H1 (cell line): ENCODE data around the gene PDE4D. TPM values are rescaled to one million over a fixed set of nuclear protein-coding genes. Genes with fewer than 3 reads are reported as not detected.

Source experiments
- CTCF ChIA-PET: fragments of 300-600 bp; sonication (Branson Sonifier 250); formaldehyde crosslinking; loops from one replicate; lab custom pipeline; 2021; ENCODE audit not compliant: partially characterized antibody; lab: Charles Lee
- POLR2A ChIA-PET: fragments of 300-600 bp; sonication (Branson Sonifier 250); formaldehyde crosslinking; loops from one replicate; lab custom pipeline; 2021; ENCODE audit warnings: inconsistent platforms; ENCODE audit not compliant: partially characterized antibody; lab: Charles Lee
- DNase-seq, 2 experiments: peaks; one replicate each; pipeline versions ENCODE4 v3.0.0 to v3.0.0-alpha.2; 2010 to 2022; ENCODE audit warnings: low spot score in 2 of 2, low read depth in 1 of 2, mixed read lengths in 1 of 2
- FAIRE-seq: peaks from 2 replicates; lab custom pipeline; 2011; peaks lifted over from hg19 to GRCh38; lab: Jason Lieb, UNC
- H2AFZ ChIP-seq: 2 replicates; pipeline ENCODE4 v1.8.1; 2012; ENCODE audit warnings: low read length, inconsistent platforms
- H2AK5ac ChIP-seq: 2 replicates; pipeline ENCODE4 v1.6.1; 2013; ENCODE audit warnings: low read depth, low read length
- H2BK120ac ChIP-seq: replicated peaks from 2 replicates; pipeline ENCODE3; 2013; ENCODE audit warnings: low read depth, low read length, inconsistent platforms
- H2BK12ac ChIP-seq: 2 replicates; pipeline ENCODE4 v1.6.1; 2013; ENCODE audit warnings: low read depth, low read length
- H2BK15ac ChIP-seq: 2 replicates; pipeline ENCODE4 v1.6.1; 2013; ENCODE audit warnings: low read length
- H2BK20ac ChIP-seq: 2 replicates; pipeline ENCODE4 v1.6.1; 2013; ENCODE audit warnings: low read length
- H2BK5ac ChIP-seq: 2 replicates; pipeline ENCODE4 v1.6.1; 2013; ENCODE audit warnings: low read depth, low read length
- H3K14ac ChIP-seq: 2 replicates; pipeline ENCODE4 v1.6.1; 2013; ENCODE audit warnings: inconsistent platforms; ENCODE audit not compliant: insufficient read length
- H3K18ac ChIP-seq: 2 replicates; pipeline ENCODE4 v1.6.1; 2013; ENCODE audit warnings: low read length; ENCODE audit errors: extremely low read depth
- H3K23ac ChIP-seq: 2 replicates; pipeline ENCODE4 v1.6.1; 2013; ENCODE audit warnings: inconsistent platforms; ENCODE audit not compliant: insufficient read length
- H3K23me2 ChIP-seq: 2 replicates; pipeline ENCODE4 v1.6.1; 2013; ENCODE audit warnings: low read depth, low read length
- H3K27ac ChIP-seq: 2 replicates; pipeline ENCODE4 v1.6.1; 2011; ENCODE audit warnings: low read depth, low read length, inconsistent platforms
- H3K27me3 ChIP-seq, 4 experiments: replicated peaks in 1 of 4; 1 replicate in 1 of 4; 2 replicates in 3 of 4; pipeline versions ENCODE4 v1.6.1 to v1.8.1; 2011 to 2013; ENCODE audit warnings: low read length in 3 of 4, mild to moderate bottlenecking in 3 of 4, inconsistent platforms in 2 of 4, mixed read lengths in 2 of 4, moderate library complexity in 1 of 4; ENCODE audit not compliant: control insufficient read depth in 3 of 4, insufficient read depth in 3 of 4; ENCODE audit errors: extremely low read depth in 1 of 4
- H3K36me3 ChIP-seq, 4 experiments: 2 replicates each; pipeline versions ENCODE4 v1.6.1 to v1.8.1; 2011 to 2013; ENCODE audit warnings: mild to moderate bottlenecking in 4 of 4, low read length in 3 of 4, moderate library complexity in 2 of 4, control low read depth in 1 of 4, inconsistent platforms in 1 of 4; ENCODE audit not compliant: insufficient read depth in 4 of 4, control insufficient read depth in 2 of 4
- H3K4ac ChIP-seq: replicated peaks from 2 replicates; pipeline ENCODE3; 2013; ENCODE audit warnings: low read length, low read depth, mixed read lengths, inconsistent platforms; ENCODE audit not compliant: insufficient read length
- H3K4me1 ChIP-seq, 4 experiments: replicated peaks in 1 of 4; 1 replicate in 1 of 4; 2 replicates in 3 of 4; pipeline versions ENCODE4 v1.6.1 to v1.8.1; 2011 to 2013; ENCODE audit warnings: low read length in 3 of 4, inconsistent platforms in 2 of 4, mixed read lengths in 1 of 4; ENCODE audit not compliant: insufficient read depth in 4 of 4, control insufficient read depth in 3 of 4
- H3K4me2 ChIP-seq, 2 experiments: 2 replicates each; pipeline versions ENCODE4 v1.6.1 to v1.8.1; 2011 to 2013; ENCODE audit warnings: low read depth in 2 of 2, low read length in 2 of 2, control low read depth in 1 of 2, inconsistent platforms in 1 of 2, mild to moderate bottlenecking in 1 of 2; ENCODE audit not compliant: insufficient read depth in 1 of 2
- H3K4me3 ChIP-seq, 4 experiments: fragments of 200-600, 300-600 bp in 1 of 4; sonication (generic), shearing (Covaris generic), sonication (Bioruptor Twin) in 1 of 4; 2 replicates each; pipeline versions ENCODE4 v1.5.1 to v1.8.1; 2011 to 2016; ENCODE audit warnings: low read length in 4 of 4, low read depth in 3 of 4, control low read depth in 2 of 4, inconsistent platforms in 2 of 4, mild to moderate bottlenecking in 2 of 4, mixed read lengths in 1 of 4, moderate library complexity in 1 of 4; ENCODE audit not compliant: insufficient read depth in 2 of 4; ENCODE audit errors: extremely low read depth in 1 of 4
- H3K56ac ChIP-seq: replicated peaks from 2 replicates; pipeline ENCODE3; 2013; ENCODE audit warnings: low read depth, mild to moderate bottlenecking, mixed read lengths, low read length, inconsistent platforms; ENCODE audit not compliant: insufficient read length
- H3K79me1 ChIP-seq: 2 replicates; pipeline ENCODE4 v1.6.1; 2013; ENCODE audit warnings: low read depth, low read length, control low read depth
- H3K79me2 ChIP-seq, 2 experiments: 2 replicates each; pipeline versions ENCODE4 v1.6.1 to v1.8.1; 2012 to 2013; ENCODE audit warnings: low read length in 2 of 2, mild to moderate bottlenecking in 2 of 2, inconsistent platforms in 1 of 2; ENCODE audit not compliant: insufficient read depth in 2 of 2, control insufficient read depth in 1 of 2
- H3K9ac ChIP-seq, 4 experiments: replicated peaks in 1 of 4; 1 replicate in 1 of 4; 2 replicates in 3 of 4; pipeline versions ENCODE4 v1.6.1 to v1.8.1; 2011 to 2013; ENCODE audit warnings: low read depth in 3 of 4, low read length in 3 of 4, control low read depth in 2 of 4, mild to moderate bottlenecking in 2 of 4, moderate library complexity in 2 of 4, inconsistent platforms in 1 of 4; ENCODE audit errors: extremely low read depth in 1 of 4
- H3K9me3 ChIP-seq, 2 experiments: 2 replicates each; pipeline versions ENCODE4 v1.6.1 to v1.8.1; 2012 to 2013; ENCODE audit warnings: mild to moderate bottlenecking in 2 of 2, moderate library complexity in 2 of 2, control low read depth in 1 of 2, inconsistent platforms in 1 of 2, low read depth in 1 of 2, low read length in 1 of 2, mixed read lengths in 1 of 2; ENCODE audit not compliant: insufficient read depth in 2 of 2
- H4K20me1 ChIP-seq, 2 experiments: replicated peaks in 1 of 2; 2 replicates each; pipeline versions ENCODE3 to v1.8.1; 2011 to 2013; ENCODE audit warnings: inconsistent platforms in 2 of 2, low read length in 2 of 2, mild to moderate bottlenecking in 1 of 2; ENCODE audit not compliant: insufficient read depth in 2 of 2, control insufficient read depth in 1 of 2
- H4K5ac ChIP-seq: 2 replicates; pipeline ENCODE4 v1.6.1; 2013; ENCODE audit warnings: low read length, low read depth, mixed read lengths, inconsistent platforms; ENCODE audit not compliant: insufficient read length
- H4K8ac ChIP-seq: 2 replicates; pipeline ENCODE4 v1.8.0; 2013; ENCODE audit warnings: mild to moderate bottlenecking, moderate library complexity, low read length, inconsistent platforms; ENCODE audit not compliant: insufficient read depth; ENCODE audit errors: extremely low read depth
- H4K91ac ChIP-seq: replicated peaks from 2 replicates; pipeline ENCODE3; 2013; ENCODE audit warnings: low read length, mixed read lengths, inconsistent platforms; ENCODE audit not compliant: insufficient read length
- CEBPB ChIP-seq: IDR thresholded peaks from 2 replicates; pipeline ENCODE4 v1.6.1; 2012; ENCODE audit warnings: low read depth, low read length
- EGR1 ChIP-seq: IDR thresholded peaks from 2 replicates; pipeline ENCODE4 v1.6.1; 2011; ENCODE audit warnings: low read depth, low read length, borderline replicate concordance
- GABPA ChIP-seq: IDR thresholded peaks from 2 replicates; pipeline ENCODE4 v1.6.1; 2011; ENCODE audit warnings: mild to moderate bottlenecking, low read length, moderate library complexity, borderline replicate concordance; ENCODE audit not compliant: insufficient read depth
- HDAC6 ChIP-seq: IDR thresholded peaks from one replicate; pipeline ENCODE4 v1.7.1; 2012; ENCODE audit warnings: low read depth, mild to moderate bottlenecking, inconsistent platforms, low read length, moderate library complexity
- MAFK ChIP-seq: IDR thresholded peaks from 2 replicates; pipeline ENCODE4 v1.6.1; 2012; ENCODE audit warnings: low read depth, mild to moderate bottlenecking, improper control_type of control experiment, low read length
- NANOG ChIP-seq: IDR thresholded peaks from 2 replicates; pipeline ENCODE4 v1.6.1; 2011; ENCODE audit warnings: low read length, low read depth, mild to moderate bottlenecking, inconsistent platforms; ENCODE audit not compliant: insufficient read depth, poor library complexity, severe bottlenecking
- POLR2A ChIP-seq, 2 experiments: IDR thresholded peaks; 1 replicate in 1 of 2; 2 replicates in 1 of 2; pipeline ENCODE4 v1.6.1; 2011; ENCODE audit warnings: low read depth in 2 of 2, low read length in 2 of 2, mild to moderate bottlenecking in 2 of 2; ENCODE audit errors: control extremely low read depth in 1 of 2
- POLR2AphosphoS5 ChIP-seq: IDR thresholded peaks from 2 replicates; pipeline ENCODE4 v1.6.1; 2011; ENCODE audit warnings: low read depth, low read length
- WGBS, 2 experiments: shearing (Covaris generic) in 1 of 2; methylation state at CpG; one replicate each; pipeline versions ENCODE4 v1.1.6 to v1.1.7; 2013 to 2015; ENCODE audit warnings: low lambda C conversion rate in 2 of 2, mixed read lengths in 2 of 2, inconsistent platforms in 1 of 2, low coverage in 1 of 2, missing lambda C conversion rate in 1 of 2; ENCODE audit not compliant: insufficient replicate concordance in 2 of 2, insufficient coverage in 1 of 2, insufficient read length in 1 of 2; ENCODE audit errors: extremely low coverage in 1 of 2, missing lambda C conversion rate in 1 of 2; 5-methylcytosine and 5-hydroxymethylcytosine counted together
- polyA plus RNA-seq, 7 experiments: library from polyadenylated mRNA; depleted of rRNA in 3 of 7; stranded (reverse) in 5 of 7; unstranded in 2 of 7; fragments of >200 nt in 5 of 7; fragments of 200-250 nt in 2 of 7; gene quantifications; 1 replicate in 5 of 7; 2 replicates in 1 of 7; 4 replicates in 1 of 7; pipeline versions ENCODE4 v1.2.1 to v1.2.3, GENCODE V29; 2011 to 2013; ENCODE audit warnings: missing spikeins in 2 of 7, mixed read lengths in 2 of 7
- total RNA-seq: library from RNA; stranded (reverse); fragmentation: NEBNext Ultra II Directional; extraction: Animal tissue kit (Norgen Biotek cat#: 25700); gene quantifications from 2 replicates; pipeline ENCODE4 v1.2.1, GENCODE V29; 2021
- TF ChIP-seq, protein P1 (sequence below): IDR thresholded peaks from 2 replicates; pipeline ENCODE4 v1.6.1; 2011; ENCODE audit warnings: low read depth, mild to moderate bottlenecking, low read length; ENCODE audit not compliant: insufficient read depth
- TF ChIP-seq, protein P2 (sequence below): IDR thresholded peaks from 2 replicates; pipeline ENCODE4 v1.6.1; 2012; ENCODE audit warnings: inconsistent platforms
- TF ChIP-seq, protein P3 (sequence below): IDR thresholded peaks from 2 replicates; pipeline ENCODE4 v1.6.1; 2012; ENCODE audit warnings: low read length, inconsistent platforms

The PDE4D gene
- total and polyA plus RNA-seq, 2 of the 8 experiments (the other 6 are each of a cell fraction or from before 2014, with no cell fraction given), result 2.3 to 3.7 TPM

DNA sequence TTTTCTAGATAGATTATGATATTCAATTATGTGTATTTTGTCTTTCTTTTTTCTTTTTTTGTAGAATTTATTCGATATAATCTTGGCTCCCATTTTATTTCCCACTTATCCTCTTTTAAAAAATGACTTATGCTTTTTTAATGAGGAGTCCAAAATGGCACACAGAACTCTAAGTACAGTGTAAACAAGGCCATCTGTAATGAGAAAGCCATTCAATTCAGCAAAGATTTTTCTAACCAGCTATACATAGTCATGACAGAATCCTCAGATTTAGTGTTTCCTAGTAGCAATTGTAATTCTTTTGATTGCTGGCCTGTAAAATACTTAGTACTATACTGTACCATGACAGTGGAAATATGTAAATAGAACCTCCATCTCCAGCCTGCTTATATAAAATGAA is 659.3 kb downstream of the PDE4D start:
- Histone ChIP-seq H2AFZ (no peak overlapping the region), H2BK5ac (no peak overlapping the region), H3K27me3 (no peaks in the 10 kb centered on the region), H2BK120ac (no peak overlapping the region), H4K8ac (no peak overlapping the region), H3K9me3 (no peaks in the 10 kb centered on the region), H3K79me2 (no peaks in the 10 kb centered on the region), H3K9ac (no peak overlapping the region), H4K20me1 (no peaks in the 10 kb centered on the region), H3K27ac (no peak overlapping the region), H3K23ac (no peak overlapping the region), H3K4me3 (no peak overlapping the region), H3K4ac (no peak overlapping the region), H2BK20ac (no peak overlapping the region), H2BK12ac (no peak overlapping the region), H3K79me1 (no peaks in the 10 kb centered on the region), H4K91ac (no peak overlapping the region), H3K36me3 (no peaks in the 10 kb centered on the region), H2BK15ac (no peak overlapping the region), H3K4me1 (no peaks in the 10 kb centered on the region; a peak in 1 of 7 replicates), H3K14ac (no peak overlapping the region), H4K5ac (no peak overlapping the region), H3K18ac (no peak overlapping the region), H3K4me2 (no peak overlapping the region), H3K56ac (no peak overlapping the region), H2AK5ac (no peak overlapping the region), H3K23me2 (no peaks in the 10 kb centered on the region)
- no peak for DNase-seq
- no peak for FAIRE-seq
- ChIA-PET CTCF (interaction anchor here (1.8 kb wide), 1 partner anchor 19 kb away, joined by 6 read pairs; no protein-coding TSS in a partner anchor), POLR2A (no interaction called here)
- 86% methylated on average over 1 of the region's 1 CpG; no CpG with 5 or more reads in 1 of the 2 experiments for WGBS, 2 experiments
- TF ChIP-seq POLR2A (IDR thresholded peaks at IDR 0.05; ENCODE audit: control extremely low read depth in 1 of 2, low read depth in 2 of 2, low read length in 2 of 2) (no peak), HDAC6 (no peak), NANOG (no peak), EGR1 (no peak), GABPA (no peak), POLR2AphosphoS5 (no peak), MAFK (no peak), CEBPB (no peak)
- TF ChIP-seq, protein P1, sequence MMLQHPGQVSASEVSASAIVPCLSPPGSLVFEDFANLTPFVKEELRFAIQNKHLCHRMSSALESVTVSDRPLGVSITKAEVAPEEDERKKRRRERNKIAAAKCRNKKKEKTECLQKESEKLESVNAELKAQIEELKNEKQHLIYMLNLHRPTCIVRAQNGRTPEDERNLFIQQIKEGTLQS, result no peak
- TF ChIP-seq, protein P2, sequence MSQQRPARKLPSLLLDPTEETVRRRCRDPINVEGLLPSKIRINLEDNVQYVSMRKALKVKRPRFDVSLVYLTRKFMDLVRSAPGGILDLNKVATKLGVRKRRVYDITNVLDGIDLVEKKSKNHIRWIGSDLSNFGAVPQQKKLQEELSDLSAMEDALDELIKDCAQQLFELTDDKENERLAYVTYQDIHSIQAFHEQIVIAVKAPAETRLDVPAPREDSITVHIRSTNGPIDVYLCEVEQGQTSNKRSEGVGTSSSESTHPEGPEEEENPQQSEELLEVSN, result no peak
- TF ChIP-seq, protein P3, sequence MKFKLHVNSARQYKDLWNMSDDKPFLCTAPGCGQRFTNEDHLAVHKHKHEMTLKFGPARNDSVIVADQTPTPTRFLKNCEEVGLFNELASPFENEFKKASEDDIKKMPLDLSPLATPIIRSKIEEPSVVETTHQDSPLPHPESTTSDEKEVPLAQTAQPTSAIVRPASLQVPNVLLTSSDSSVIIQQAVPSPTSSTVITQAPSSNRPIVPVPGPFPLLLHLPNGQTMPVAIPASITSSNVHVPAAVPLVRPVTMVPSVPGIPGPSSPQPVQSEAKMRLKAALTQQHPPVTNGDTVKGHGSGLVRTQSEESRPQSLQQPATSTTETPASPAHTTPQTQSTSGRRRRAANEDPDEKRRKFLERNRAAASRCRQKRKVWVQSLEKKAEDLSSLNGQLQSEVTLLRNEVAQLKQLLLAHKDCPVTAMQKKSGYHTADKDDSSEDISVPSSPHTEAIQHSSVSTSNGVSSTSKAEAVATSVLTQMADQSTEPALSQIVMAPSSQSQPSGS, result no peak
